MM.1S (cell line): ENCODE data around the gene RNF212.

Experiments
- DNase-seq: peaks from one replicate; pipeline ENCODE4 v3.0.0-alpha.2; 2015
- H2AFZ ChIP-seq: fragments of 300-600 bp; sonication (generic); 2 replicates; pipeline ENCODE4 v1.6.0; 2016; ENCODE audit warnings: antibody characterized with exemption, low read length
- H3F3A ChIP-seq: fragments of 300-600 bp; sonication (generic); 2 replicates; pipeline ENCODE4 v1.6.1; 2016; ENCODE audit warnings: mild to moderate bottlenecking, antibody characterized with exemption, low read length, moderate library complexity, mixed read lengths; ENCODE audit not compliant: insufficient read depth
- H3K27ac ChIP-seq: fragments of 300-600 bp; sonication (generic); 2 replicates; pipeline ENCODE4 v1.5.1; 2016; ENCODE audit warnings: mild to moderate bottlenecking, low read length
- H3K27me3 ChIP-seq: fragments of 300-600 bp; sonication (generic); replicated peaks from 2 replicates; pipeline ENCODE4 v1.6.0; 2016; ENCODE audit warnings: low read length; ENCODE audit not compliant: insufficient read depth
- H3K36me3 ChIP-seq: fragments of 300-600 bp; sonication (generic); replicated peaks from 2 replicates; pipeline ENCODE4 v1.6.1; 2016; ENCODE audit warnings: mild to moderate bottlenecking, low read length, mixed read lengths; ENCODE audit not compliant: insufficient read depth
- H3K4me1 ChIP-seq: fragments of 300-600 bp; sonication (generic); 2 replicates; pipeline ENCODE4 v1.6.1; 2016; ENCODE audit warnings: low read length, mixed read lengths
- H3K4me2 ChIP-seq: fragments of 300-600 bp; sonication (generic); 2 replicates; pipeline ENCODE4 v1.6.0; 2016; ENCODE audit warnings: low read depth, low read length
- H3K4me3 ChIP-seq: fragments of 300-600 bp; sonication (generic); 2 replicates; pipeline ENCODE4 v1.5.1; 2016; ENCODE audit warnings: low read length, mixed read lengths
- H3K79me2 ChIP-seq: fragments of 300-600 bp; sonication (generic); 2 replicates; pipeline ENCODE4 v1.6.1; 2016; ENCODE audit warnings: mixed run types, low read length, mixed read lengths
- H3K9ac ChIP-seq: fragments of 300-600 bp; sonication (generic); 2 replicates; pipeline ENCODE4 v1.6.1; 2016; ENCODE audit warnings: low read length, mixed read lengths
- H3K9me2 ChIP-seq: fragments of 300-600 bp; sonication (generic); replicated peaks from 2 replicates; pipeline ENCODE4 v1.6.1; 2016; ENCODE audit warnings: mild to moderate bottlenecking, low read length, mixed read lengths; ENCODE audit not compliant: insufficient read depth
- H3K9me3 ChIP-seq: fragments of 300-600 bp; sonication (generic); replicated peaks from 2 replicates; pipeline ENCODE4 v1.6.1; 2016; ENCODE audit warnings: mild to moderate bottlenecking, low read length, mixed read lengths; ENCODE audit not compliant: insufficient read depth
- H4K20me1 ChIP-seq: fragments of 300-600 bp; sonication (generic); 2 replicates; pipeline ENCODE4 v1.6.1; 2016; ENCODE audit warnings: mild to moderate bottlenecking, low read length, moderate library complexity, mixed read lengths; ENCODE audit not compliant: insufficient read depth
- CTCF ChIP-seq: fragments of 300-600 bp; sonication (generic); IDR thresholded peaks from 2 replicates; pipeline ENCODE4 v1.5.1; 2016; ENCODE audit warnings: antibody characterized with exemption, low read length, mixed read lengths
- EZH2 ChIP-seq: fragments of 300-600 bp; sonication (generic); optimal IDR thresholded peaks from 2 replicates; pipeline ENCODE3; 2017; ENCODE audit warnings: low read depth, mild to moderate bottlenecking, antibody characterized with exemption, low read length, mixed read lengths
- EZH2phosphoT487 ChIP-seq: fragments of 300-600 bp; sonication (generic); IDR thresholded peaks from 2 replicates; pipeline ENCODE4 v1.6.1; 2018; ENCODE audit warnings: antibody characterized with exemption, low read length

The RNF212 gene

GRCh38 chr4:1030559-1030958 is 82.8 kb downstream of the RNF212 start:
- Histone ChIP-seq H3K4me1 (no peaks in the 10 kb centered on the region), H3K79me2 (no peaks in the 10 kb centered on the region), H3K9ac (no peak overlapping the region), H3K27me3 (no peaks in the 10 kb centered on the region), H3K4me2 (no peak overlapping the region), H3K9me2 (no peaks in the 10 kb centered on the region), H3K9me3 (no peaks in the 10 kb centered on the region), H3F3A (no peaks in the 10 kb centered on the region), H3K36me3 (no peaks in the 10 kb centered on the region), H4K20me1 (no peaks in the 10 kb centered on the region), H3K4me3 (no peak overlapping the region), H3K27ac (no peak overlapping the region), H2AFZ (no peak overlapping the region)
- TF ChIP-seq EZH2phosphoT487 (no peak), EZH2 (no peak), CTCF (no peak)
- no peak for DNase-seq

GRCh38 chr4:1030031-1030430 is 83.3 kb downstream of the RNF212 start:
- no peak overlapping the region for H3K4me2 ChIP-seq
- no peak overlapping the region for H3K27ac ChIP-seq
- H2AFZ ChIP-seq = no peak overlapping the region
- no peaks in the 10 kb centered on the region for H3K36me3 ChIP-seq
- no peak for TF ChIP-seq EZH2
- no peak for TF ChIP-seq CTCF
- no peak overlapping the region for H3K9ac ChIP-seq
- H4K20me1 ChIP-seq = no peaks in the 10 kb centered on the region
- no peaks in the 10 kb centered on the region for H3K4me1 ChIP-seq
- no peaks in the 10 kb centered on the region for H3K9me2 ChIP-seq
- H3K79me2 ChIP-seq = no peaks in the 10 kb centered on the region
- no peaks in the 10 kb centered on the region for H3K9me3 ChIP-seq
- H3F3A ChIP-seq = no peaks in the 10 kb centered on the region
- DNase-seq = no peak
- H3K27me3 ChIP-seq = no peaks in the 10 kb centered on the region
- no peak overlapping the region for H3K4me3 ChIP-seq

- H3K9ac ChIP-seq = no peak overlapping the region
These were observed 83.8 kb downstream of the RNF212 start for GRCh38 chr4:1029529-1029928.

More at GRCh38 chr4:1029529-1029928, 83.8 kb downstream of the RNF212 start:
- Histone ChIP-seq H3F3A (no peaks in the 10 kb centered on the region), H3K79me2 (no peaks in the 10 kb centered on the region), H3K27ac (no peak overlapping the region), H3K36me3 (no peaks in the 10 kb centered on the region), H3K9me3 (no peaks in the 10 kb centered on the region), H4K20me1 (no peaks in the 10 kb centered on the region), H3K4me1 (no peaks in the 10 kb centered on the region), H3K9me2 (no peaks in the 10 kb centered on the region), H2AFZ (no peak overlapping the region), H3K4me3 (no peak overlapping the region), H3K27me3 (no peaks in the 10 kb centered on the region), H3K4me2 (no peak overlapping the region)
- TF ChIP-seq EZH2phosphoT487 (no peak), EZH2 (no peak), CTCF (no peak)
- no peak for DNase-seq
